MCF 10A (cell line): ENCODE results near the gene NUSAP1. TPM values are rescaled to one million over a fixed set of nuclear protein-coding genes. Genes with fewer than 3 reads are reported as not detected.

Experiments used
- BruUV-seq: library from RNA; stranded (reverse); fragments of 400-500 nt; replicated peaks from 2 replicates; lab custom pipeline; 2021; lab: Mats Ljungman, UMichigan
- CTCF ChIA-PET: fragments of 300-600 bp; sonication (Branson Sonifier 250); formaldehyde crosslinking; extraction: SDS; loops from one replicate; lab custom pipeline; 2021; ENCODE audit warnings: antibody characterized with exemption, inconsistent platforms; lab: Yijun Ruan, JAX
- POLR2A ChIA-PET: fragments of 300-600, 350-650 bp; sonication (Branson Sonifier 250); formaldehyde crosslinking; extraction: SDS; loops from one replicate; lab custom pipeline; 2020; ENCODE audit warnings: antibody characterized with exemption, inconsistent platforms; lab: Yijun Ruan, JAX
- DNase-seq: peaks from one replicate; pipeline ENCODE4 v3.0.0-alpha.2; 2018; ENCODE audit not compliant: unreplicated experiment
- H3K27ac Mint-ChIP-seq: one replicate; pipeline ENCODE4 v1.8.0; 2022; ENCODE audit warnings: mild to moderate bottlenecking, low read depth, mixed read lengths; ENCODE audit not compliant: unreplicated experiment
- H3K27me3 Mint-ChIP-seq: one replicate; pipeline ENCODE4 v1.8.0; 2022; ENCODE audit warnings: mixed read lengths; ENCODE audit not compliant: insufficient read depth, unreplicated experiment
- H3K36me3 Mint-ChIP-seq: one replicate; pipeline ENCODE4 v1.8.0; 2022; ENCODE audit warnings: mild to moderate bottlenecking, moderate library complexity, mixed read lengths; ENCODE audit not compliant: insufficient read depth, unreplicated experiment
- H3K4me1 Mint-ChIP-seq: one replicate; pipeline ENCODE4 v1.8.0; 2022; ENCODE audit warnings: mixed read lengths; ENCODE audit not compliant: insufficient read depth, unreplicated experiment
- H3K4me3 Mint-ChIP-seq: one replicate; pipeline ENCODE4 v1.8.0; 2022; ENCODE audit warnings: mild to moderate bottlenecking, moderate library complexity, mixed read lengths; ENCODE audit not compliant: unreplicated experiment
- H3K9me3 Mint-ChIP-seq: one replicate; pipeline ENCODE4 v1.8.0; 2022; ENCODE audit warnings: mixed read lengths; ENCODE audit not compliant: unreplicated experiment
- intact Hi-C: fragments of 100-400 bp; cut with micrococcal nuclease; formaldehyde crosslinking; loops from 2 replicates; pipeline ENCODE4 v1.14.1; 2022
- total RNA-seq: library from RNA; stranded (reverse); gene quantifications from 2 replicates; pipeline ENCODE4 v1.2.3, GENCODE V29; 2022
- TF ChIP-seq, protein P1 (sequence below): fragments of 200-600 bp; IDR thresholded peaks from one replicate; pipeline ENCODE4 v1.8.0; 2022; ENCODE audit warnings: antibody characterized with exemption, mild to moderate bottlenecking; ENCODE audit not compliant: unreplicated experiment

Gene NUSAP1
- total RNA-seq, 1 experiment from 2014 or later = 62.6 TPM

- H3K36me3 Mint-ChIP-seq = peaks cover 6% of the 10 kb centered on the region
- no peaks in the 10 kb centered on the region for H3K9me3 Mint-ChIP-seq
- no peak overlapping the region for H3K4me3 Mint-ChIP-seq
- H3K27ac Mint-ChIP-seq = no peak overlapping the region
- no peaks in the 10 kb centered on the region for H3K27me3 Mint-ChIP-seq
- BruUV-seq = no TSS peak
- TF ChIP-seq, protein P1, sequence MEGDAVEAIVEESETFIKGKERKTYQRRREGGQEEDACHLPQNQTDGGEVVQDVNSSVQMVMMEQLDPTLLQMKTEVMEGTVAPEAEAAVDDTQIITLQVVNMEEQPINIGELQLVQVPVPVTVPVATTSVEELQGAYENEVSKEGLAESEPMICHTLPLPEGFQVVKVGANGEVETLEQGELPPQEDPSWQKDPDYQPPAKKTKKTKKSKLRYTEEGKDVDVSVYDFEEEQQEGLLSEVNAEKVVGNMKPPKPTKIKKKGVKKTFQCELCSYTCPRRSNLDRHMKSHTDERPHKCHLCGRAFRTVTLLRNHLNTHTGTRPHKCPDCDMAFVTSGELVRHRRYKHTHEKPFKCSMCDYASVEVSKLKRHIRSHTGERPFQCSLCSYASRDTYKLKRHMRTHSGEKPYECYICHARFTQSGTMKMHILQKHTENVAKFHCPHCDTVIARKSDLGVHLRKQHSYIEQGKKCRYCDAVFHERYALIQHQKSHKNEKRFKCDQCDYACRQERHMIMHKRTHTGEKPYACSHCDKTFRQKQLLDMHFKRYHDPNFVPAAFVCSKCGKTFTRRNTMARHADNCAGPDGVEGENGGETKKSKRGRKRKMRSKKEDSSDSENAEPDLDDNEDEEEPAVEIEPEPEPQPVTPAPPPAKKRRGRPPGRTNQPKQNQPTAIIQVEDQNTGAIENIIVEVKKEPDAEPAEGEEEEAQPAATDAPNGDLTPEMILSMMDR = no peak
- no peak for DNase-seq
- H3K4me1 Mint-ChIP-seq = peaks cover 13% of the 10 kb centered on the region
- ChIA-PET CTCF (interaction anchor here (0.6 to 1.0 kb wide), 3 partner anchors 10 to 501 kb away, joined by 3 to 5 read pairs (median 3); no protein-coding TSS in a partner anchor), POLR2A (no interaction called here)
- intact Hi-C loops = no loop called here
Measured at GRCh38 chr15:41429003-41429890, 96.6 kb downstream of the NUSAP1 start.

Other genes with a start within 250 kb of the NUSAP1 start
- gene INO80, start 216.6 kb upstream of the NUSAP1 start, total RNA-seq = 32.3 and 33.8 TPM in 2 replicates
- 0.12 and 0.37 TPM in 2 replicates for gene EXD1, start 102.1 kb upstream of the NUSAP1 start, total RNA-seq
- 70.4 and 91.1 TPM in 2 replicates for gene CHP1, start 101.6 kb upstream of the NUSAP1 start, total RNA-seq
- 2.9 and 5.7 TPM in 2 replicates for gene OIP5, start 290 bp upstream of the NUSAP1 start, total RNA-seq
- 14.9 and 18.2 TPM in 2 replicates for gene NDUFAF1, start 69.6 kb downstream of the NUSAP1 start, total RNA-seq
- 30.2 and 30.6 TPM in 2 replicates for gene RTF1, start 84.2 kb downstream of the NUSAP1 start, total RNA-seq
- gene ITPKA, start 161.0 kb downstream of the NUSAP1 start, total RNA-seq = 13.5 and 23.4 TPM in 2 replicates
- gene LTK, start 180.9 kb downstream of the NUSAP1 start, total RNA-seq = 0.17 TPM in 1 of 2 replicates, not detected in the other
- gene RPAP1, start 211.4 kb downstream of the NUSAP1 start, total RNA-seq = 37.5 and 45.1 TPM in 2 replicates
- 9.7 and 12.3 TPM in 2 replicates for gene TYRO3, start 226.3 kb downstream of the NUSAP1 start, total RNA-seq